ENCODE data around the gene PUM1.
A peak's percentile ranks its signal among the peaks of the same experiment; 100 is the strongest.

The PUM1 gene

GRCh38 chr1:30929944-30930525 lies 135.5 kb downstream of the PUM1 start:
- ChIA-PET CTCF (interaction anchor here (0.6 to 3.5 kb wide), 2 partner anchors 95 to 128 kb away, joined by 3 to 25 read pairs; no protein-coding TSS in a partner anchor), POLR2A (no interaction called here)
- TF ChIP-seq TARDBP (IDR thresholded peaks at IDR 0.05) (no peak), NFRKB (IDR thresholded peaks at IDR 0.05) (no peak), PKNOX1 (IDR thresholded peaks at IDR 0.05) (no peak), SP1 (IDR thresholded peaks at IDR 0.05) (no peak), FOXK2 (IDR thresholded peaks at IDR 0.05) (no peak), ZNF384 (IDR thresholded peaks at IDR 0.05) (no peak), BHLHE40 (IDR thresholded peaks at IDR 0.05; ENCODE audit: borderline replicate concordance) (no peak), FOXA1 (IDR thresholded peaks at IDR 0.05) (no peak), CTBP1 (IDR thresholded peaks at IDR 0.05; ENCODE audit: borderline replicate concordance) (no peak), ELF4 (IDR thresholded peaks at IDR 0.05) (no peak), FOXM1 (IDR thresholded peaks at IDR 0.05; ENCODE audit: borderline replicate concordance) (no peak), HDGF (IDR thresholded peaks at IDR 0.05; ENCODE audit: borderline replicate concordance) (no peak), LEF1 (IDR thresholded peaks at IDR 0.05; ENCODE audit: borderline replicate concordance) (no peak), L3MBTL2 (conservative IDR thresholded peaks at IDR 0.05) (no peak), SUZ12 (IDR thresholded peaks at IDR 0.05) (no peak), ARNT (IDR thresholded peaks at IDR 0.05) (no peak)
- DNase-seq (ENCODE audit: extremely low spot score): no peak

- ChIA-PET CTCF (interaction anchor here (0.6 to 3.5 kb wide), 9 partner anchors 9 to 147 kb away, joined by 3 to 25 read pairs (median 4); no protein-coding TSS in a partner anchor), POLR2A (no interaction called here)
- TF ChIP-seq ARNT (IDR thresholded peaks at IDR 0.05) (no peak), TARDBP (IDR thresholded peaks at IDR 0.05) (no peak), FOXM1 (IDR thresholded peaks at IDR 0.05; ENCODE audit: borderline replicate concordance) (no peak), ELF4 (IDR thresholded peaks at IDR 0.05) (no peak), FOXA1 (IDR thresholded peaks at IDR 0.05) (no peak), LEF1 (IDR thresholded peaks at IDR 0.05; ENCODE audit: borderline replicate concordance) (no peak), PKNOX1 (IDR thresholded peaks at IDR 0.05) (0 out of 2 replicates have a peak, but pooled peaks have one; percentile 13)
- peak; percentile 85 for DNase-seq (ENCODE audit: extremely low spot score)
These were observed 136.2 kb downstream of the PUM1 start for GRCh38 chr1:30929135-30929889.

DNA sequence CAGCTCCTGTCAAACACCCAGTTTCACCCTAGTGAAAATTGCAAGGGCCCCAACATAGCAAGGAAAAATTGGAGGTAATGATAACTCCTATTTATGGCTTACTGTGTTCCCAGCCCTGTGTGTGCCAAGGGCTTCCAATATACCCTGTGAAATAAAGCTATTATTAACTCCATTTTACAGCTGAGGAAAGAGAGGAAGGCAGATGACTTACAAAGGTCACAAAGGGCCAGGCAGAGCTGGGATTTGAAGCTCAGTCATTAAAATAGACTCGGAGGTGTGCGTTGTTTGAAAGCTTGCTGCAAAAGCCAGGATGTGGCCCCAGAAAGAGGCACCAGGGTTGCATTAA lies 136.8 kb downstream of the PUM1 start:
- DNase-seq (ENCODE audit: extremely low spot score): no peak
- ChIA-PET POLR2A (no interaction called here), CTCF (interaction anchor here (0.6 to 3.5 kb wide), 10 partner anchors 8 to 494 kb away, joined by 3 to 25 read pairs (median 4); no protein-coding TSS in a partner anchor)
- no peak for TF ChIP-seq TARDBP (IDR thresholded peaks at IDR 0.05)
- TF ChIP-seq FOXA1 (IDR thresholded peaks at IDR 0.05): no peak
- no peak for TF ChIP-seq CTBP1 (IDR thresholded peaks at IDR 0.05; ENCODE audit: borderline replicate concordance)
- TF ChIP-seq L3MBTL2 (conservative IDR thresholded peaks at IDR 0.05): no peak
- no peak for TF ChIP-seq FOXK2 (IDR thresholded peaks at IDR 0.05)
- no peak for TF ChIP-seq PKNOX1 (IDR thresholded peaks at IDR 0.05)
- TF ChIP-seq ARNT (IDR thresholded peaks at IDR 0.05): no peak
- no peak for TF ChIP-seq SP1 (IDR thresholded peaks at IDR 0.05)
- TF ChIP-seq ZNF384 (IDR thresholded peaks at IDR 0.05): no peak
- TF ChIP-seq HDGF (IDR thresholded peaks at IDR 0.05; ENCODE audit: borderline replicate concordance): no peak
- TF ChIP-seq LEF1 (IDR thresholded peaks at IDR 0.05; ENCODE audit: borderline replicate concordance): no peak
- no peak for TF ChIP-seq BHLHE40 (IDR thresholded peaks at IDR 0.05; ENCODE audit: borderline replicate concordance)
- no peak for TF ChIP-seq SUZ12 (IDR thresholded peaks at IDR 0.05)
- no peak for TF ChIP-seq NFRKB (IDR thresholded peaks at IDR 0.05)
- no peak for TF ChIP-seq ELF4 (IDR thresholded peaks at IDR 0.05)
- TF ChIP-seq FOXM1 (IDR thresholded peaks at IDR 0.05; ENCODE audit: borderline replicate concordance): no peak

- no peak for TF ChIP-seq SUZ12 (IDR thresholded peaks at IDR 0.05)
- no peak for TF ChIP-seq FOXA1 (IDR thresholded peaks at IDR 0.05)
- no peak for TF ChIP-seq FOXM1 (IDR thresholded peaks at IDR 0.05; ENCODE audit: borderline replicate concordance)
- no peak for TF ChIP-seq NFRKB (IDR thresholded peaks at IDR 0.05)
- no peak for DNase-seq (ENCODE audit: extremely low spot score)
- CTCF ChIA-PET: interaction anchor here (0.6 to 3.5 kb wide), 9 partner anchors 7 to 495 kb away, joined by 3 to 25 read pairs (median 4); no protein-coding TSS in a partner anchor
- POLR2A ChIA-PET: no interaction called here
These were observed 137.3 kb downstream of the PUM1 start for GRCh38 chr1:30928171-30928570.

- no peak for DNase-seq (ENCODE audit: extremely low spot score)
- POLR2A ChIA-PET: no interaction called here
- TF ChIP-seq ZNF384 (IDR thresholded peaks at IDR 0.05): no peak
- no peak for TF ChIP-seq NFRKB (IDR thresholded peaks at IDR 0.05)
- TF ChIP-seq FOXA1 (IDR thresholded peaks at IDR 0.05): no peak
- no peak for TF ChIP-seq ELF4 (IDR thresholded peaks at IDR 0.05)
- CTCF ChIA-PET: interaction anchor here (1.6 to 2.6 kb wide), 2 partner anchors 126 to 145 kb away, joined by 6 to 10 read pairs; no protein-coding TSS in a partner anchor
These were observed 138.1 kb downstream of the PUM1 start for GRCh38 chr1:30927448-30927847.

GRCh38 chr1:30923597-30923996 lies 141.9 kb downstream of the PUM1 start:
- POLR2A ChIA-PET: no interaction called here
- TF ChIP-seq FOXK2 (IDR thresholded peaks at IDR 0.05) (no peak), SUZ12 (IDR thresholded peaks at IDR 0.05) (no peak)
- DNase-seq (ENCODE audit: extremely low spot score): no peak
- CTCF ChIA-PET: interaction anchor here (0.7 to 1.4 kb wide), 5 partner anchors 13 to 205 kb away, joined by 3 to 6 read pairs (median 4); no protein-coding TSS in a partner anchor

Data from HEK293T (cell line).